HG02973 (cell line): ENCODE results near the gene DNM1.
A peak's percentile ranks its signal among the peaks of the same experiment; 100 is the strongest.

Source experiments
- ATAC-seq: cut with Tn5 transposase; IDR thresholded peaks from one replicate; pipeline ENCODE4 v1.9.1; 2021; ENCODE audit warnings: moderate library complexity; ENCODE audit not compliant: unreplicated experiment

DNM1 gene

GRCh38 chr9:128204858-128205257 lies 1.7 kb downstream of the DNM1 start:
- ATAC-seq, result no peak

GRCh38 chr9:128205296-128205944 lies 2.2 kb downstream of the DNM1 start:
- no peak for ATAC-seq

GRCh38 chr9:128206484-128206883 lies 3.3 kb downstream of the DNM1 start:
- ATAC-seq, result no peak

- ATAC-seq, result no peak
Measured at GRCh38 chr9:128206916-128207910, 4.0 kb downstream of the DNM1 start.

- ATAC-seq, result no peak
Measured at GRCh38 chr9:128208386-128208785, 5.2 kb downstream of the DNM1 start.

- ATAC-seq, result no peak
Measured at GRCh38 chr9:128208946-128209669, 5.9 kb downstream of the DNM1 start.

GRCh38 chr9:128211186-128211980 lies 8.2 kb downstream of the DNM1 start:
- ATAC-seq, result no peak

- ATAC-seq, result no peak
Measured at GRCh38 chr9:128211981-128212281, 8.8 kb downstream of the DNM1 start.

GRCh38 chr9:128213746-128214497 lies 10.7 kb downstream of the DNM1 start:
- no peak for ATAC-seq

GRCh38 chr9:128214571-128215490 lies 11.7 kb downstream of the DNM1 start:
- ATAC-seq, result no peak

- no peak for ATAC-seq
Measured at GRCh38 chr9:128215491-128216409, 12.6 kb downstream of the DNM1 start.

GRCh38 chr9:128216781-128217553 lies 13.8 kb downstream of the DNM1 start:
- ATAC-seq, result no peak

GRCh38 chr9:128218172-128218517 lies 15.0 kb downstream of the DNM1 start:
- ATAC-seq, result no peak

GRCh38 chr9:128218518-128219389 lies 15.6 kb downstream of the DNM1 start:
- peak; percentile 84 for ATAC-seq

- ATAC-seq, result no peak
Measured at GRCh38 chr9:128219831-128220230, 16.7 kb downstream of the DNM1 start.

- ATAC-seq, result no peak
Measured at GRCh38 chr9:128222026-128222425, 18.8 kb downstream of the DNM1 start.
